ENCODE measurements around the gene HNRNPA1.

DNA sequence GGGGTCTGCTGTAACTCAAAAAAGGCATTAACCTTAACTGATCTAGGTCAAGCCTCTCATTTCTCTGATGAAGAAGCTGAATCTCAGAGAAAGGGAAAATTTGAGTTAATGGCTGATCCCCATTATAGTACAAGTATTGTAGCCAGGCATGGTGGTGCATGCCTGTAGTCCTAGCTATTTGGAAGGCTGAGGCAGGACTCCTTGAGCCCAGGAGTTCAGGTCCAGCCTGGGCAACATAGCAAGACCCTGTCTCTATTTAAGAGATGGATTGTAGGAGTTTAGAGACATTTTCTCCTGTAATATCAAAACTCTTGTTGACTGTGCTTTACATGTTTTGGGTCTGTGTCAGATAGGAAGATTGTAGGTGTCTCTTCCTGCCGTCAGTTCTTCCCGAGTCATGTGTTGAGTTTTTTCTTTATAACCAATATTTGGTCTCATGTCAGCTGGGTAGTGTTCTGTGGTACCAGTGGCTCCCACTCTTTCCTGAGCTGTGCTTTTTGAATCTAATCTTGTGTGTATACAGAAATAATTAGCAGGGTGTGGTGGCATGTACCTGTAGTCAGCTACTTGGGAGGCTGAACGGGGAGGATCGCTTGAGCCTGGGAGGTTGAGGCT lies 53.0 kb downstream of the HNRNPA1 start:
- TF ChIP-seq, protein P1, sequence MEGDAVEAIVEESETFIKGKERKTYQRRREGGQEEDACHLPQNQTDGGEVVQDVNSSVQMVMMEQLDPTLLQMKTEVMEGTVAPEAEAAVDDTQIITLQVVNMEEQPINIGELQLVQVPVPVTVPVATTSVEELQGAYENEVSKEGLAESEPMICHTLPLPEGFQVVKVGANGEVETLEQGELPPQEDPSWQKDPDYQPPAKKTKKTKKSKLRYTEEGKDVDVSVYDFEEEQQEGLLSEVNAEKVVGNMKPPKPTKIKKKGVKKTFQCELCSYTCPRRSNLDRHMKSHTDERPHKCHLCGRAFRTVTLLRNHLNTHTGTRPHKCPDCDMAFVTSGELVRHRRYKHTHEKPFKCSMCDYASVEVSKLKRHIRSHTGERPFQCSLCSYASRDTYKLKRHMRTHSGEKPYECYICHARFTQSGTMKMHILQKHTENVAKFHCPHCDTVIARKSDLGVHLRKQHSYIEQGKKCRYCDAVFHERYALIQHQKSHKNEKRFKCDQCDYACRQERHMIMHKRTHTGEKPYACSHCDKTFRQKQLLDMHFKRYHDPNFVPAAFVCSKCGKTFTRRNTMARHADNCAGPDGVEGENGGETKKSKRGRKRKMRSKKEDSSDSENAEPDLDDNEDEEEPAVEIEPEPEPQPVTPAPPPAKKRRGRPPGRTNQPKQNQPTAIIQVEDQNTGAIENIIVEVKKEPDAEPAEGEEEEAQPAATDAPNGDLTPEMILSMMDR (conservative IDR thresholded peaks at IDR 0.05) = no peak
- TF ChIP-seq ZFX (IDR thresholded peaks at IDR 0.05) = no peak
